ENCODE measurements around the gene DYNC2H1. TPM values are rescaled to one million over a fixed set of nuclear protein-coding genes. Genes with fewer than 3 reads are reported as not detected.

Gene DYNC2H1
- total RNA-seq, 1 experiment from 2014 or later: 28.9 TPM

DNA sequence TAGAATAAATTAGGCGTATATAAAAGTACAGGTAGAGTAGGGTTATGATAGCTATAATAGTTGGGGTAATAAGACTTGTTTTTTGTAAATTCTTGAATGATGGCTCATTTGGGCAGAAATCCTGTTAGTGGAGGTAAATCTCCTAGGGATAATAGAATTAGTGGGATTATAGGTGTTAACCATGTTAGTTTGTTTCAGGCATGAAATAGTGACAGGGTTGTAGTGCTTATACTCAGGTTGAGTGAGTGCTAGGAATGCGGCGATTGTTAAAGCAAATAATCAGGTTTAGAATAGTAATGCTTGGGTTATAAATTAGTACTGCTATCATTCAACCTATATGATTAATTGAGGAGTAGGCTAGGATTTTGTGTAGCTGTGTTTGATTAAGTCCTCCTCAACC is 297.1 kb downstream of the DYNC2H1 start:
- H3K4me2 ChIP-seq (ENCODE audit: low read length): no peak overlapping the region
- no peaks in the 10 kb centered on the region for H4K20me1 ChIP-seq (ENCODE audit: low read length)
- BruUV-seq (replicated peaks): no TSS peak
- no peaks in the 10 kb centered on the region for H3K4me1 ChIP-seq (ENCODE audit: insufficient read depth, low read length)
- intact Hi-C loops (cut with micrococcal nuclease): no loop called here
- DNase-seq: no peak
- POLR2A ChIA-PET (ENCODE audit: unreplicated experiment): no interaction called here
- H3K9me3 ChIP-seq (ENCODE audit: low read length): no peaks in the 10 kb centered on the region
- no peak overlapping the region for H3K4me3 ChIP-seq (ENCODE audit: low read length)
- no peak for ATAC-seq
- no peaks in the 10 kb centered on the region for H3F3A ChIP-seq (ENCODE audit: low read length, unreplicated experiment)
- H3K36me3 ChIP-seq (ENCODE audit: low read depth, low read length): no peaks in the 10 kb centered on the region
- CTCF ChIA-PET: no interaction called here
- no peak overlapping the region for H3K27ac ChIP-seq (ENCODE audit: low read length)
- H3K27me3 ChIP-seq (ENCODE audit: low read length): no peaks in the 10 kb centered on the region
- H3K9ac ChIP-seq (ENCODE audit: low read length): no peak overlapping the region
- no peaks in the 10 kb centered on the region for H3K9me2 ChIP-seq (replicated peaks; ENCODE audit: low read length)
- TF ChIP-seq EZH2phosphoT487 (IDR thresholded peaks at IDR 0.05; ENCODE audit: borderline replicate concordance, low read length) (no peak), EZH2 (IDR thresholded peaks at IDR 0.05; ENCODE audit: low read length, unreplicated experiment) (no peak)
- TF ChIP-seq, protein P1, sequence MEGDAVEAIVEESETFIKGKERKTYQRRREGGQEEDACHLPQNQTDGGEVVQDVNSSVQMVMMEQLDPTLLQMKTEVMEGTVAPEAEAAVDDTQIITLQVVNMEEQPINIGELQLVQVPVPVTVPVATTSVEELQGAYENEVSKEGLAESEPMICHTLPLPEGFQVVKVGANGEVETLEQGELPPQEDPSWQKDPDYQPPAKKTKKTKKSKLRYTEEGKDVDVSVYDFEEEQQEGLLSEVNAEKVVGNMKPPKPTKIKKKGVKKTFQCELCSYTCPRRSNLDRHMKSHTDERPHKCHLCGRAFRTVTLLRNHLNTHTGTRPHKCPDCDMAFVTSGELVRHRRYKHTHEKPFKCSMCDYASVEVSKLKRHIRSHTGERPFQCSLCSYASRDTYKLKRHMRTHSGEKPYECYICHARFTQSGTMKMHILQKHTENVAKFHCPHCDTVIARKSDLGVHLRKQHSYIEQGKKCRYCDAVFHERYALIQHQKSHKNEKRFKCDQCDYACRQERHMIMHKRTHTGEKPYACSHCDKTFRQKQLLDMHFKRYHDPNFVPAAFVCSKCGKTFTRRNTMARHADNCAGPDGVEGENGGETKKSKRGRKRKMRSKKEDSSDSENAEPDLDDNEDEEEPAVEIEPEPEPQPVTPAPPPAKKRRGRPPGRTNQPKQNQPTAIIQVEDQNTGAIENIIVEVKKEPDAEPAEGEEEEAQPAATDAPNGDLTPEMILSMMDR (conservative IDR thresholded peaks at IDR 0.05; ENCODE audit: low read depth, low read length): no peak
- no peaks in the 10 kb centered on the region for H3K79me2 ChIP-seq (ENCODE audit: low read length)
- no peak overlapping the region for H2AFZ ChIP-seq (ENCODE audit: low read length)

DNA sequence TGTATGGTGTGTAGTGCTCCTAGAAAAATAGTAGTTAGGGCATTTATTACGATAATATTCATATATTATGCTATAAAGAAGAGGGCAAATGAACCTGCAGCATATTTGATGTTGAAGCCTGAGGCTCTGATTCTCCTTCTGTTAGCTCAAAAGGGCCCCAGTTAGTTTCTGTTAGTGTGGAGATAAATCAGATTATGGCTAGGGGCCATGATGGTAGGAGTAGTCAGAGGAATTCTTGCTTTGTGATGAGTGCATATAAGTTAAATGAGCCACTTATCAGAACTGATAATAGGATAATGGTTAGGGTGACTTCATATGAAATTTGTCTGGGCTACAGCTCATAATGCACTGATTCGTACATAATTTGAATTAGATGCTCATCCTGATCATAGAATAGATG is 298.4 kb downstream of the DYNC2H1 start:
- DNase-seq (no peak), ATAC-seq (no peak)
- Histone ChIP-seq H2AFZ (ENCODE audit: low read length) (no peak overlapping the region), H3K4me3 (ENCODE audit: low read length) (no peak overlapping the region), H3K27ac (ENCODE audit: low read length) (no peak overlapping the region), H3K9ac (ENCODE audit: low read length) (no peak overlapping the region), H3K9me3 (ENCODE audit: low read length) (no peaks in the 10 kb centered on the region), H3K27me3 (ENCODE audit: low read length) (no peaks in the 10 kb centered on the region), H3K4me1 (ENCODE audit: insufficient read depth, low read length) (no peaks in the 10 kb centered on the region), H3K79me2 (ENCODE audit: low read length) (no peaks in the 10 kb centered on the region), H3F3A (ENCODE audit: low read length, unreplicated experiment) (no peaks in the 10 kb centered on the region), H3K36me3 (ENCODE audit: low read depth, low read length) (no peaks in the 10 kb centered on the region), H4K20me1 (ENCODE audit: low read length) (no peaks in the 10 kb centered on the region), H3K9me2 (replicated peaks; ENCODE audit: low read length) (no peaks in the 10 kb centered on the region), H3K4me2 (ENCODE audit: low read length) (no peak overlapping the region)
- no peak for TF ChIP-seq EZH2 (IDR thresholded peaks at IDR 0.05; ENCODE audit: low read length, unreplicated experiment)
- TF ChIP-seq, protein P1 (conservative IDR thresholded peaks at IDR 0.05; ENCODE audit: low read depth, low read length): no peak
- TF ChIP-seq EZH2phosphoT487 (IDR thresholded peaks at IDR 0.05; ENCODE audit: borderline replicate concordance, low read length): no peak
- ChIA-PET CTCF (no interaction called here), POLR2A (ENCODE audit: unreplicated experiment) (no interaction called here)
- intact Hi-C loops (cut with micrococcal nuclease): no loop called here
- no TSS peak for BruUV-seq (replicated peaks)

DNA sequence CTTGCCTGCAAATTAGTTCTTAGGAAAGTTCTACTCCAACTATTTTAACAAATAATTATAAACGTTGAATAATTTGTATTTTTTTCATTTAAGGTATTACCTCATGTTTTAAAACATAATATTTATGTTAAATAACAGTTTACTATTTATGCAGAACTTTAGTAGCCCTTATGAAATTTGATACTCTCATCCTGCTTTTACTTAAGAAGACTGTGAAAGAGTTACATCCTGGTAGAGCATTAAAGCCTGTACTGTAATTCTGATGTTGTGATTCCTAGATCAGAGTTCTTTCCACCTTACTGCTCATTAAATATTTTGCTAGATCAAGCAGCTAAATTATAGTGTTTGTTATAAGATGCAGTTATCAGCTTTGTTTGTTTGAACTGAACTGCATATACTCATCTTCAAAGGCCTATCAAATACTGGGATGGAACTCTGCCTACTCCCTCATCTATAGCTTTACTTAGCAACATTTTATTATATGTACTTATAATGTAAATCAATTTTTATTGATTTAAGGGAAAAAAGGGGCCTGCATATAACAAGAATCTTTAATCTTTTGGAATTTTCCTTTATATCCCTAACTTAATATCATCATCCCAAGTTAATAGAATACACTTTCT is 304.2 kb downstream of the DYNC2H1 start:
- Histone ChIP-seq H4K20me1 (ENCODE audit: low read length) (no peaks in the 10 kb centered on the region), H2AFZ (ENCODE audit: low read length) (no peak overlapping the region), H3K9me2 (replicated peaks; ENCODE audit: low read length) (no peaks in the 10 kb centered on the region), H3K9me3 (ENCODE audit: low read length) (no peaks in the 10 kb centered on the region), H3K4me1 (ENCODE audit: insufficient read depth, low read length) (no peaks in the 10 kb centered on the region), H3K27me3 (ENCODE audit: low read length) (no peaks in the 10 kb centered on the region), H3F3A (ENCODE audit: low read length, unreplicated experiment) (no peaks in the 10 kb centered on the region), H3K4me2 (ENCODE audit: low read length) (no peak overlapping the region), H3K79me2 (ENCODE audit: low read length) (no peaks in the 10 kb centered on the region), H3K9ac (ENCODE audit: low read length) (no peak overlapping the region), H3K36me3 (ENCODE audit: low read depth, low read length) (no peaks in the 10 kb centered on the region), H3K4me3 (ENCODE audit: low read length) (no peak overlapping the region), H3K27ac (ENCODE audit: low read length) (no peak overlapping the region)
- ATAC-seq (peak; percentile 70), DNase-seq (peak; percentile 18)
- intact Hi-C loops (cut with micrococcal nuclease): no loop called here
- TF ChIP-seq EZH2phosphoT487 (IDR thresholded peaks at IDR 0.05; ENCODE audit: borderline replicate concordance, low read length) (no peak), EZH2 (IDR thresholded peaks at IDR 0.05; ENCODE audit: low read length, unreplicated experiment) (no peak)
- TF ChIP-seq, protein P1 (conservative IDR thresholded peaks at IDR 0.05; ENCODE audit: low read depth, low read length): no peak
- ChIA-PET POLR2A (ENCODE audit: unreplicated experiment) (no interaction called here), CTCF (no interaction called here)
- no TSS peak for BruUV-seq (replicated peaks)

Data from PC-3 (cell line).